ENCODE results near the gene POLDIP2.

POLDIP2 gene

DNA sequence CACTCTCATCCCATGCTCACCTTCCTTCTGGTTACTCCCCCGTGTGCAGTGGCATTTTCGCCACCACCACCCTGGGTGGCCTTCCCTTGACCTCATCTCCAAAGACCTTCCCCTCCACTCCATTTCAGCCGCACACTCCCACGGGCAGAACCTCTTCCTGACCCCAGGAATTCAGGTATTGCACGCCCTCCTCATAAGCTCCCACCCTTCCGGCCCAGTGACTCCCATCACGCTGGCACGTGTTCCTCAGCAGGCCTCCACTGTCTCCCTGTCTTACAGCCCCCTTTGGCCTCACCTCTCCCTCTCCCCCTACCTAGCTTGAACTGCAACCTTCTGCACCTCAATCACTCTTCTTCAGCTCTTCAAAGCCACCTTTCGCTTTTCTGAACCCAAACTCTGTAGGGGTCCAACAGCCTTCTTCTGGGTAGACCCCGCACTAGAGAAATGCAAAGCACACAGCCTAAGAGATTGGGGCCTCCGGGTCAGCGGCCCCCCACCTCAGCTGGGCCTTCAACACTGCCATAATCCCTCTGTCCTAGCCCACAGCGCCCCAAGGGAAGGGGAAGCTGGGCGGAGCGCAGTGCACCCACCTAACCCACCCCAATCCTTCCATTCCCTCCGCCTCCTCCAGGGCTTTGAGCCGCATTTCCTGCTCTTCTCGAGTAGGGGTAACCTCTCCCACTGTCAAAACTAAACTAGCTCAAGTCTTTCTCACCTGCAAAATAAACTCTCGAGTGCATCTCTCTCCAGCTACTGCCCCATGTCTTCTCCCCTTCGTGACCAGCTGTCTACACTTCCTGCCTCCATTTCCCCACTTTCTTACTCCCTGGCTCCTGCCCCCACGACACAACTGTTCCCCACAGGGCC lies 40.0 kb downstream of the POLDIP2 start:
- DNase-seq (ENCODE audit: low read depth): no peak

DNA sequence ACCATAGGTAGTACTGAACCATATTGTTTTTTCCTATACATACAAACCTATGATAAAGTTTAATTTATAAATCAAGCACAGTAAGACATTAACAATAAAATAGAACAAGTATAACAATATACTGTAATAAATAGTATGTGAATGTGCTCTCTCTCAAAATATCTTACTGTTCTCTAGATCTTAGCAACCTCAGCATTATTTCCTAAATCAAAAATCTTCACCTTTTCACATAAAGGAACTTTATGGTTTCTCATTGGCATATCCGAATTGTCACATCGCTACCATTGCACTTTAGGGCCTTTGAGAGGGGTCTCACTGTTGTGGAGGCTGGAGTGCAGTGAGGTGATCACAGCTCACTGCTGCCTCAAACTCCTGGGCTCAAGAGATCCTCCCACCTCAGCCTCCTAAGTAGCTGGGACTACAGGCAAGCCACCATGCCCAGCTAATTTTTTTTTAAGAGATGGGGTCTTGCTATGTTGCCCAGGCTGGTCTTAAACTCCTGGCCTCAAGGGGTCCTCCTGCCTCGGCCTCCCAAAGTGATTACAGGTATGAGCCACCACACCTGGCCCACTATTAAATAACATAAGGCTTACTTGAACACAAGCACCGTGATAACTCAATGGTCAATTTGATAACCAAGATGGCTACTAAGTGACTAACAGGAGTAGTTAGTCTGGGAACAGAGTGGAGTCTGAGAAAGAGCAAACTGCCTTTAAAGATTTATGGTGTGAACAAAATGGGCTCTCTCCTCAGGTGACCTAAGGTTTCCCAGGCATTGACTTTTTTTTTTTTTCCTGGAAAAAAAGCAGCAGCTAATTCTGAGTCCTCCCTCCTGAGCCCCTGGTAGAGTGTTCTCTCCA lies 41.3 kb downstream of the POLDIP2 start:
- no peak for DNase-seq (ENCODE audit: low read depth)

DNA sequence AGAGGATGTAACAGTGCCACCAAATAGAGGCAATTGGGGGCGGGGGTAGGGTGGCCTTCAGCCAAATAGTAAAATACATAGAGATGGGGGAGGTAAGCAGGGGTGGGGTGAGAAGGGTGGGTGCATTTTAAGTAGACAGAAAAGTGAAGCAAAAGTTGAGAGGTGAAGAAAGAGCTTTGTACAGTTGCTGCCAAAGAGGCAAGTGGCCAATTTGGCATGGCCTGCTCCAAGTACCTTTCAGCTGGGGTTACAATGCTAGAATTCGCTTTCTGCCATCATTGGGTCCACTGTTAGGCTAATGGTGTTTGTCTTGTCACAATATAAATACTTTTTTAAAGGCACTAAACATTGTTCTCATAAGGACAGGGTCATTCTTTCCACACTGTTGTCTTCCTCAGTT lies 43.5 kb downstream of the POLDIP2 start:
- DNase-seq (ENCODE audit: low read depth): no peak

DNA sequence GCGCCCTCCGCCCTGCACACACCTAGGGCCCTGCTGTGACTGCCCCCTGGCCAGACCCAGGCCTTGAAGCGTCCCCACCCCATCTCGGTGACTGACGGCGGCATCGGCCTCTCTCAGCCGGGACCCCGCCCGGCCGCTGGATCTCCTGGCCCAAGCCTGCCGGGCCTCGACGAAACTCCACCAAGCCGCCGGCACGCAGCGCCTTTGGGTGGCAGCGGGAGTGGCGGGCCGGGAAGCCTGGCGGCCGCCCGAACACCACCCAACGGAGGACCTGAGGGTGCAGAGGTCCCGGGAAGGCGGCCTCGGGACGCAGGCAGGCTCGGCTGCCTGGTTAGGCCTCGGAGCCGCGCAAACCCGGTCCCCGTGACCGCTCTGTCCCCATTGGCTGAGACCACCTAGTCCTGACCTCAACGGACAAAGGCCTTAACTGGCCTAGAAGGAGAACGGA lies 50.3 kb downstream of the POLDIP2 start:
- no peak for DNase-seq (ENCODE audit: low read depth)

DNA sequence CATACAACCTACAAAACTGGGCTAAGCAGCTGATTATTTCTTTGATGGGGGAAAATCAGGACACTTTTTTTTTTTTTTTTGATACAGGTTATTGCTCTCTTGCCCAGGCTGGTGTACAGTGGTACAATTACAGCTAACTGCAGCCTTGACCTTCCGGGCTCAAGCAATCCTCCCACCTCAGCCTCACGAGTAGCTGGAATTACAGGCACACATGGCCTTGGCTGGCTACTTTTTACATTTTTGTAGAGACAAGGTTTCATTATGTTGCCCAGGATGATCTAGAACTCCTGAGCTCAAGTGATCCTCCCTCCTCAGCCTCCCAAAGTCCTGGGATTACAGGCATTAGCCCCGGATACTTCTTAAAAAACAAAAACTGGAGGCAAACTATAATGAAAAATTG lies 58.9 kb downstream of the POLDIP2 start:
- no peak for DNase-seq (ENCODE audit: low read depth)

Measured in GM04504 (cell line).